Immature natural killer cell (primary cell): ENCODE data around the gene ZNF436. TPM values are rescaled to one million over a fixed set of nuclear protein-coding genes. Genes with fewer than 3 reads are reported as not detected.

Experiments used
- polyA plus RNA-seq, 3 donors: library from polyadenylated mRNA; unstranded; fragments of 300-500 nt; fragmentation: Illumina TruSeq; gene quantifications; one replicate each; pipeline ENCODE4 v1.2.3, GENCODE V29; 2021

ZNF436 gene
- polyA plus RNA-seq, 3 donors from 2014 or later = 0.60 to 5.4 TPM; not detected in 1

Other genes with a start within 250 kb of the ZNF436 start
- 10 to 100 TPM in 2 of 3 donors, 1 to 10 TPM in 1; 9.8 to 35.5 (median 13.8) TPM for gene LUZP1, start 201.0 kb downstream of the ZNF436 start, polyA plus RNA-seq
- not detected for gene HTR1D, start 152.3 kb downstream of the ZNF436 start, polyA plus RNA-seq
- gene HNRNPR, start 25.6 kb downstream of the ZNF436 start, polyA plus RNA-seq = 100 to 1,000 TPM; 133 to 212 (median 158) TPM
- 1 to 10 TPM in 2 of 3 donors, under 1 TPM in 1; 0.71 to 2.4 (median 1.1) TPM for gene TCEA3, start 54.9 kb upstream of the ZNF436 start, polyA plus RNA-seq
- gene ASAP3, start 114.3 kb upstream of the ZNF436 start, polyA plus RNA-seq = not detected
- 1 to 10 TPM in 2 of 3 donors, under 1 TPM in 1; 0.28 to 1.3 (median 1.2) TPM for gene E2F2, start 161.4 kb upstream of the ZNF436 start, polyA plus RNA-seq
- gene ID3, start 189.7 kb upstream of the ZNF436 start, polyA plus RNA-seq = 1 to 10 TPM in 1 of 3 donors, under 1 TPM in 1, not detected in 1; 0.28 to 2.5 TPM